Left cardiac atrium (tissue), 4 donors: ENCODE measurements around the gene MAGI1. TPM values are rescaled to one million over a fixed set of nuclear protein-coding genes. Genes with fewer than 3 reads are reported as not detected.

Experiments used
- ATAC-seq, 2 donors: fragments of 200-7000 bp; cut with Tn5 transposase; one replicate each; pipeline ENCODE4 v1.9.1; 2020; ENCODE audit warnings: mild to moderate bottlenecking in 2 of 2, moderate library complexity in 2 of 2
- DNase-seq: peaks from one replicate; pipeline ENCODE4 v3.0.0-alpha.2; 2020
- intact Hi-C, 2 donors: fragments of 100-400 bp; cut with DNase I; formaldehyde crosslinking; loops; one replicate each; pipeline versions ENCODE4 v1.14.1 to v1.15.1; 2022 to 2023
- total RNA-seq, 2 donors: library from RNA; stranded (reverse); fragmentation: NEBNext Ultra II Directional; extraction: Animal tissue kit (Norgen Biotek cat#: 25700); gene quantifications; one replicate each; pipeline ENCODE4 v1.2.1, GENCODE V29; 2021
- donor health status: DM: no; HTN: yes; CAD: no.
- donor health status: DM: no; HTN: yes; CAD: no; lungs with severe emphysema.
- donor health status: DM: yes; HTN: yes; CAD: no.
- donor health status: Dilated cardiomyopathy.

The MAGI1 gene
- total RNA-seq, 2 donors from 2014 or later, result 27.7 to 30.0 TPM

DNA sequence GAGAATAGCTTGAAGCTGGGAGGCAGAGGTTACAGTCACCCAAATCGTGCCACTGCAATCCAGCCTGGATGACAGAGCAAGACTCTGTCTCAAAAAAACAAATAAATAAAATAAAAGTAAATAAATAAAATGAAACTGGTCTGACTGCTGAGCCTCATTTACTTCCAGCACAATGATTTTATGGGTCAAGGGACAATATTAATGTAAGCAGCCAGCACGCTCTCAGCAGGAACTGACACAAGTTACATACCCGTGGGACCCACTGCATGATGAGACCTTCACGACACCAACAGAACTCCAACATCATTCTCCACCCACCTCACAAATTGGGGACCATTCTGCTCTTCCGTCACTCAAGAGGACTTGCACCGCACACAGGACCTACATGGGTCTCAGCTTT lies 230.3 kb downstream of the MAGI1 start:
- no peak for DNase-seq
- ATAC-seq, result no peak
- intact Hi-C loops, result no loop called here

DNA sequence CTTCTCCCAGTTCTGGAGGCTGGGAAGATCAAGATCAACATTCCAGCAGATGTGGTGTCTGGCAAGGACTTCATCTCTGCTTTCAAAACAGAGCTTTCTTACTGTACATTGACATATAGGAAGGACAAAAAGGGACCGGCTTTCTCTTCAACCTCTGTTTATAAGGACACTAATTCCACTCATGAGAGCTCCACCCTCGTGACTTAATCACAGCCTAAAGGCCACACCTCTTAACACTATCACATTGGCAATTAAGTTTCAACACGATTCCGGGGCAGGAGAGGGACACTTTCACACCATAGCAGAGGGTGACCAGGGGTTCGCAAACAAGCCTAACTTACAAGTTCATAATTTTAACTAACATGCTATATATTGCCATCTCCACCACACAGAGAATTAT lies 231.5 kb downstream of the MAGI1 start:
- intact Hi-C loops, result no loop called here
- no peak for ATAC-seq
- no peak for DNase-seq

DNA sequence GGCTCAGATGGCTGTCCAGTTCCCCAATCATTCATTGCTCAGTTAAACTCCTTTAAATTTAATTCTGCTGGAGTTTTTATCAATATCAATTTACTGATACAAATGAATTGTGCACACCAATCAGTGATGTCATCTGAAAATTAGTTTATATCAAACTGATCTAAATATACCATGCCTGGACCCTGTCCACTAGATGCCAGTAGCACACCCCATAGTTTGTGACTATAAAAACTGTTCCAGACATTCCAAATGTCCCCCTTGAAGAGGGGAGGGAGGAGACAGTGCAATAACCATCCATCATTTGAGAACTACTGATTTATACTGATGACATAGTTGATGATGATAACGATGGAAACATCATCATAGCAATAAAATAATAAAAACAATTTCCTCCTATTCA lies 232.1 kb downstream of the MAGI1 start:
- no peak for DNase-seq
- no peak for ATAC-seq
- intact Hi-C loops, result no loop called here

DNA sequence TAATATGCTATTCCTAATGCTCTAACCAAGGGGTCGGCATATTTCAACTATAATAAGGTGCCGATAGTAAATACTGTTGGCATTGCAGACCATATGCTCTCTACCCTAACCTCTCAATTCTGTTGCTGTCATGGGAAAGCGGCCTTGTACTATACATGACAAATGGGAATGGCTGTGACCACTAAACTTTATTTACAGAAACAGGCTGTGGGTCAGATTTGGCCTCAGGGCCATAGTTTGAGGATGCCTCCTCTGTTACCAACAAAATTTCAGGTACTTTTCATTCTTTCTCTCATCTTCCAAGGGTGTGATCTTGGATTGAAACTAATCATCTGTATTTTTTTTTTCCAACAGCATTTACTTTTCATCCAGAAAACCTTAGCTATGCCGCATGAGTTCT lies 242.0 kb downstream of the MAGI1 start:
- intact Hi-C loops, result no loop called here
- ATAC-seq, result no peak

DNA sequence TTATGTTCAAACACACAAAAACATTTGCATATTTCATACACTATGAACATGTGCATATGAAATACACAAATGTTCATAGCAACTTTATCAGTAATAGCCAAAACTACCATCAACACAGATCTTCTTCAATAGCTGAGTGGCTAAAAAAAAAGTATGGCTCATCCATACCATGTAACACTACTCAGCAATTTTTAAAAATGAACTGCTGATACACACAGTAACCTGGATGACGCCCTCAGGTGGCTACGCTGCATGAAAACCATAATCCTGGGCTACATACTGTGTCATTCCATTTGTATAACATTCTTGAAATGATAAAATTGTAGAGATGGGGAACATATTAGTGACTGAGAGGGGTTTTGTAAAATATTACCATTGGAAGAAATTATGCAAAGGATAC lies 243.6 kb downstream of the MAGI1 start:
- intact Hi-C loops, result no loop called here
- ATAC-seq, result no peak

More for the DNA sequence above, 242.0 kb downstream of the MAGI1 start:
- DNase-seq, result no peak

DNA sequence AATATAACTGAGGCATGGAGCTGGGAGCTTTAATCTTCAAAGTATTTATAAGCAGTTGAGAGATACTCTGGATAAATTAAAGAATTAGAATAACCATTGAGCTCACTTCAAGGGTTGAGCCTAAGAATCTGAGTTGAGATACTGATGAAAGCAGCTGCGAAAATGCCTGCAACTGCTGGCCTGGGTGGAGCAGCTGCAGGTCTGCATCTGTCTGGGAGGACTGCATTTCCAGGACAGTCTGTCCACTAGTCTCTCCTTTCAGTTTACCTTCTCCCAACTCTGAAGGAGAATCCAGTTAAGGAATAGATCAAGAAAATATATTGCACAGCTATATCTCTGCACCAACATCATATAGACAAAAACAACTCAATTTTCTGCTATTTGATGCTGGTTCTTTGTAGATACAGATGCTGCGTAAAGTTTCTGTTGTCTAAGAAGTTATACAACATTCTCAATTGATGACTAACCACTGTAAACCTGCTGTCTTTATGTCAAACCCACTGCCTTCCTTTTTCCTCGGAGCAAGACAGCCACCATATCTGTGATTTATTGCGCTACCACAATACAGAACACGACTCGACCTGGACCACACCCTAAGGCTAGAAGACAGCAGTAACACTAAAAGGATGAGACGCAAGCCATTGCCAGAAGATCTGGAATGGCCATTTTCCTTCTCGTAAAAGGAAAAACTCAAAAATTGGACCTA lies 245.1 kb downstream of the MAGI1 start:
- DNase-seq (no peak), ATAC-seq (no peak)
- intact Hi-C loops, result no loop called here

More for the DNA sequence above, 243.6 kb downstream of the MAGI1 start:
- no peak for DNase-seq

DNA sequence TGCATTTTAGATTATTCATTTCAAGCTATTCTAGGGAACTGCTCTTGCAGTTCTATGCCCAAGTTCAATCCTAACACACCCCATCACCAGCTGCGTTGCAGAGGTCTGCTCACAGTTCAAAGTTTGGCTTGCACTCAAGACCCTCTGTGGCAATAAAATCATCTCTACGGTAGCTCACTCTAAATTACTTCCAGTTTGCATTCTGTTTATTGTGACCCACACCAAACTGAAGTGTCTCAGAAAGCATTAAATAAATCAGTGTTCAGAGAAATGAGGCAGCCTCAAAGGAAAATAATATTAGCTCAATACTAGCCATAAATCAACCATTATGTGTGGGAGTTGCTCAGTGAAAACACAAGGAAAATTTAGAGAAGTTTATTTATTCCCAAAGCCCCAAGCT lies 250.3 kb downstream of the MAGI1 start:
- DNase-seq (no peak), ATAC-seq (no peak)

DNA sequence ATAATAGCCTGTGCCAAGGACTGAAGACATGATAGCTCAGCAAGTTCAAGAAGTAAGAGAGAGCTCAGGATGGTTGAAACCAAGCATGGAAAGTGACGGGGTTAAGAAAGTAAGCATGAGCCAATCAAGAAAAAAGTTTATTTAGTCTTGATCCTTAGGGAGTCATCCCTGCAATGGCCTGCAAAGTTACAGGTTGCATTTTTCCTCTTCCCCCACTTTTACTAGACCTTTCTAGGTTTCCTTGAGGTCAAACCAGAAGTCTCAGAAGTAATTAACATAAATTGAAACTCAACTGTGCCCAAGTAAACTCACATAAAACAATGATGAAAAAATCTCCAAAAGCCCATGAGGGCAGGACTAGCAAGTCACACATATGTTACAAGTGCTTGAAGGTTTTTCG lies 250.9 kb downstream of the MAGI1 start:
- no peak for DNase-seq
- ATAC-seq, result no peak
- intact Hi-C loops, result loop anchor here (10.0 kb wide), 3 partner anchors 117 to 357 kb away; partner anchors contain the start of gene MAGI1 (in 1 of the 2)

More for the DNA sequence above, 250.3 kb downstream of the MAGI1 start:
- intact Hi-C loops, result loop anchor here (10.0 kb wide), 3 partner anchors 116 to 356 kb away; partner anchors contain the start of gene MAGI1 (in 1 of the 2)

DNA sequence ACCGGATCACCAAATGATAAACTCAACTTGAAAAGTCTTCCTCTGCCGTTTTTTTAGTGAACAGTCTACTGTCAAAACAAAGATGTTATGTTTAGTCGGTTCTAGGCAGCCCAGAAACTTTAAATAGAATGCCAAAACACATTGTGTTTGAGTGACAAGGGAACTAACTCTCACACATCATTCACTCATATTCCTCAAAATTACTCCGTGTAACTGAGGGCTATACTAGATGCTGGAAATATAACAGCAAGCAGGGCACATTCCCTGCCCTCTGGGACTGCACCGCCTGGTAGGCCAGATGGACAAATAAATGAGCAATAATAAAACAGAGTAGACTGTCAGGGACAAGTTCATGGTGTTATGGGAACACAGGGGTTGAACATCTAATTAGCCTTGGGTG lies 251.4 kb downstream of the MAGI1 start:
- DNase-seq (no peak), ATAC-seq (no peak)
- intact Hi-C loops, result loop anchor here (10.0 kb wide), 3 partner anchors 117 to 357 kb away; partner anchors contain the start of gene MAGI1 (in 1 of the 2)

DNA sequence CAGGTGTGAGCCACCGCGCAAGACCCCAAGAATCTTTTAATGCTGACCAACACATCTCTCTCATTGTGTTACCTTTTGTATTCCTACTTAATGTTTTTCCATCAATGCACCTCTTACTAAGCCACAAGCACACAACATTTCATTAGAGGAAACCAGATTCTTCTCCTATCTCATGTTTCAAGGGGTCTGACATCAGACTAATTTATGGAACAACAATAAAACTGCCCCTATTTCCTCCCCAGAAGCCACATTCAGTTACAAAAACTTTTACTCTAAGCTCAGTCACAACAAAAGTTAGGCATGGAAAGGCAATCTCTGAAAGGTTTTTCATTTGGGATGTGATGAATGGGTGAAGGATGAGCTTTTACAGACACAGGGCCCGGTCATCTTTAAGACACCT lies 251.8 kb downstream of the MAGI1 start:
- ATAC-seq, result no peak
- intact Hi-C loops, result loop anchor here (10.0 kb wide), 3 partner anchors 118 to 358 kb away; partner anchors contain the start of gene MAGI1 (in 1 of the 2)
- DNase-seq, result no peak

DNA sequence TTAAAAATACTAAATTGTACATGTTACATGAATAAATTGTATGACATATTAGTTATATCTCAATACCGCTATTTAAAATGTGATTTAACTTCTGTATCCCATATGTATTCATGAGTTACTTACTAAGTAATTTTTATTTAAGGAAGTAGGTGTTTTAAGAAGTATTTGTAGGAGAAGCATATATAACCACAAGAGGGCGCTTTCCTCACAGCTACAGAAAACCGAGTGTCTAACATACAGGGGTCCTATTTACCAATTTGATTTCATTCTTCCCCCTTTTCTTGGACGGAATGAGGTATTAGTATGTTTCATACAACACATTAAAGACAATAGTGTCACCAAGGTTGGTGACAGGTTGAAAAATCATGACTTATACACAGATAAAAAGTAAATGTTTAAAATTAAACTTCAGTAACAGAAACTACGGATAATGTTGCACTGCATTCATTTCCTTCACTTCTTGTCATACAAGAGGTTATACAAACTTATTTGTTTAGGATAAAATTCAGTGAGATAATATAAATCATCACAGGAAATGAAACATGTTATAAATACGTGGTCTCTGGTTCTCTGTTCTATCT lies 253.6 kb downstream of the MAGI1 start:
- ATAC-seq (peak; percentile 29 to 38), DNase-seq (no peak)
- intact Hi-C loops, result loop anchor here (1.0 to 10.0 kb wide), 4 partner anchors 120 to 360 kb away; partner anchors contain the start of gene MAGI1 (in 1 of the 2)

DNA sequence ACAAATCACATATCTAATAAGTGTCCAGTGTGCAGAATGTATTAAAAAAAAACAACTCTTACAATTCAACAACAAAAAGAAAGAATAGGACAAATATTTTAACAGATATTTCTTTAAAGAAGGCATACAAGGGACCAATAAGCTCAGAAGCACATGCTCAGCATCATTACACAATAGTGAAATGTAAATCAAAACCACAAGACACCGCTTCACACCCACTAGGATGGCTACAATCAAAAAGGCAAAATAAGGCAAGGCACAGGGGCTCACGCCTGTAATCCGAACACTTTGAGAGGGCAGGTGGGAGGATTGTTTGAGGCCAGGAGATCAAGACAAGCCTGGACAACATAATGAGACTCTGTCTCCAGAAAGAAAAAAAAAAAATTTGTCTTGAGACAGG lies 255.6 kb downstream of the MAGI1 start:
- intact Hi-C loops, result loop anchor here (10.0 kb wide), 3 partner anchors 122 to 362 kb away; partner anchors contain the start of gene MAGI1 (in 1 of the 2)
- ATAC-seq (no peak), DNase-seq (no peak)

DNA sequence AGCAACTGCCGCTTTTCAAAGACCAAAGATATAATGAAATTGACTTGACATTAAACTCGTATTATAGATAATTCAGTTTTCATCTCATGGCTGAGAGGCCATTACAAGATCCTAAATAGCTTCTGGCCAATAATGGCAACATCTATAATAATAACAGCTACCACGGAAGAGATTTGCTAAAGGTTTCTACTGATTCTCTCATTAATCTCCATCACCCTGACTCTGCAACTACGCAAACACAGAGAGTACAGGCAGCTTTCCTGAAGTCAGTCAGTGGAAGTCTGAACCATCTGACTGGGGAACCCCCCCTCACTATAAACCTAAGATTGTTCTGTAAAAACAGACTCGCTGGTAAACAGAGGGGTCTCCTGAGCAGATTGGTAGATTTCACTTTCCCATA lies 257.1 kb downstream of the MAGI1 start:
- ATAC-seq, result no peak
- DNase-seq, result no peak
- intact Hi-C loops, result loop anchor here (10.0 kb wide), 3 partner anchors 123 to 363 kb away; partner anchors contain the start of gene MAGI1 (in 1 of the 2)

DNA sequence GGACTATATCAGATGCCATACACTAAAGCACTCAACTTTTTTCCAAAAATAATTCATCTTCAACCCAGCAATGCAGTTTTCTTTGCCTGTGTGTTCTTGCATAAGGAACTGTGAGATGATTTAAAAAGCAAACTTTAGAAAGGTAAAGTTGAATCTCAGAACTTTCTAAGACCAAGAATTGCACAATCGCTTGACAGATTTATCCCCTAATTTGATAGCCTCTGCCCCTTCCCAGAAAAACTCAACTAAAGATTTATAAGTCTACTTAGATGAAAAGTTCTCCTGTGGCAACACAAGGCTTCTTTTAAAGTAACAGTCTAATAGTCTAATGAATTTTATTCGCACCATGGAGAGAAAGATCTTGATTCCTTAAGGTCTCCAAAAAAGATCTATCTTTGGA lies 259.3 kb downstream of the MAGI1 start:
- intact Hi-C loops, result no loop called here
- DNase-seq, result no peak
- ATAC-seq, result no peak

DNA sequence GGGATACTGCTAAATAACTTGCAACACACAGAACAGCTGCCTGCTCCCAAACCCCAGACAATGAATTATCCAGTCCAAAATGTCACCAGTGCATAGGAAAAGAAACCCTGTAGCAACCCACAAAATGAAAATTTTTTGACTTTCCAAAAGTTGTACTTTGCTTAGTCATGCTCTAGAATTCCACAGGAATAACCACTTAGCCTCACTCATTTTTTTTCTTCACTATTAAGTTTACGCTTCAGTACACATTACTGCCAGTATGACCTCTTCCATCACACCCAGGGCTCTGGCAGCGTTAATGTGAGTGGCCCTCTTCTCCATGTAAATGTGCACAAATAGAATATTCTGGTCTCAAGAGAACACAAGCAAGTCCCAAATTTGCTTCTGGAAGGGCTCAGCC lies 259.8 kb downstream of the MAGI1 start:
- intact Hi-C loops, result no loop called here
- no peak for ATAC-seq
- DNase-seq, result no peak

DNA sequence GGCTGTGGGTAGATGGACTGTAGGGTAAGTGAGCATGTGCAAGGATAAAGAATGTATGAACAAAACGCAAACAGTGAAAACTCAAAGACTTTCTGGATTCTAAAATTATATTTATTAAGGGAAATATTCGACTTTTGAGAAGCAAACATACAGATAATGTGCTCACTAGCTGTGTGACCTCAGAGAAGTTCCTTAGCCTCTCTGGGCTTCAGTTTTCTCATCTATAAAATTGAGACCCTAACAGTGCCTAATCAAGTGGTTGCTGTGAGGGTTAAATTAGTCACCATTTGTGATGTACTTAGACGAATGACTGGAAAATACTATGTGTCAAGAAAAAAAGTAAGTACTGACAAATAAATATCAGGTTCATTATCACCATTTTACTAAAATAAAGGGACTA lies 261.7 kb downstream of the MAGI1 start:
- DNase-seq (no peak), ATAC-seq (no peak)
- intact Hi-C loops, result no loop called here

DNA sequence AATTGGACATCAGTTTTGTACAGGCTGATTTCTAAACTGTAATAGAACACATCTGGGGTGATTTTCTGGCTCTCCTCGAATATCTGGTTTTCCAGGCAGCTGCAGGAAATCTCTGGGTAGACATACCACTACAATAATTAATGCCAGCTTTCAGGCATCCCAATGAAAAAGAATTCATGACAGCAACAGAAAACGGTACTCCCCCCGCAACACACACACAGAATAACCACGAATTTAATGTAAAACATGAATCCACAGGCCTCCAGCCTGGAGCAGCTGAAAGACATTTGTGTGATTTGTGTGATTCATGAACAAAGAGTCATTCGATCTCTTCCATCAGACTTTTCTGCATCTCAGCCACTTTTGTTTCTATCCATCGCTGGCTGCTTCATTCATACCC lies 262.2 kb downstream of the MAGI1 start:
- ATAC-seq, result no peak
- no peak for DNase-seq
- intact Hi-C loops, result no loop called here

DNA sequence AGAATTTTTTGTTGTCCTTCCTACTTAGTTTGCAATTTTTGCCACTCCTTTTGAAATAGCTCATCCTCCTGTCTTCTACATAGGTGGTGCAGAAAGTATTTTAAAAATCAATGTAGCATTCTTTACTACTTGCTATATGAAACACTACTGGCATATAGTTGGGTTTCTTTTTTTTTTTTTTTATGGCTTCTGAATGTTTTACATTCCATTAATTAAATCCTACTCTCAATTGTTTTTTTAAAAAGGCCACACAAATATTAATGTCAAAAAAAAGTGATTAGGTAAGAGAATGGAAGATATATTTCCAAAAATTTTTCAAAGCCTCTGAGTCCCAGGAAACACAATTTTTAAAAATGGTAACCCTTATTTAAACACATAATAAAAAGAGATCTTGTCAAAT lies 262.6 kb downstream of the MAGI1 start:
- ATAC-seq, result no peak
- DNase-seq, result no peak
- intact Hi-C loops, result no loop called here

DNA sequence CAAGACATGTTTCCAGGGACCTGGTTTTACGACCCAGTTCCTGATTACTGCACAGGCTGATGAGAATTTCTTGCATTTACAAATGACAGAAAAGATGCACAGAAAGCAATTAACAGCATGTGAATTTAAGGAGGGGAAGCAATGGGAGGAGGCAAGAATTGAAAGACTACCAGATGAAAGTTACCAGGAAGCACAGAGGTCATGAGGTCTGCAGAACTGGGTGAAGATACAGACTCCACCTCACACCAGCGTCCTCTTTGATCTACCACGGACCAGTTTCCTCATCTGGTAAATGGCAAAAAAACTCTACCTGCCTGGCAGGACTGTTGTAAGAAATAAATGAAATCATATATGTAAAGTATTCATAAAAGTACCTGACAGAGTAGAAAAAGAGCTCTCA lies 266.0 kb downstream of the MAGI1 start:
- intact Hi-C loops, result no loop called here
- no peak for DNase-seq
- ATAC-seq, result no peak

DNA sequence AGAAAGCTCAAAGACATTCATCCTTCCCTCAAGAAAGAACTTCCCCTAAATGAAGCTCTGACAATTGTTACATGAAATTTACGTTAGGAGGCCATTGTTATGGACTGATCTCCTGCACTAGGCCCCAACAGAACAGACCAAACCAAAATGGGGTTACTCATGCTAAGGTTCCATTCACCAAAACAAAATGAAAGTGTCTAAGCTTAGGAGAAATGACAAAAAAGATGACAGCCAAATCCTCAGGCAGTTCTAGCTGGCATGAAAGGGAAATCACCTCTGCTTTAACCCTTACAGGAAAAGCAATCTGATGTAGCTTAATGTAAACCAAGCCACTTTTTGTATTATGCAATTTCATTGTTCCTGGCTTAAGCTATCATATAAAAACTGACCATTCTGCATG lies 271.2 kb downstream of the MAGI1 start:
- no peak for ATAC-seq
- DNase-seq, result no peak
- intact Hi-C loops, result no loop called here

DNA sequence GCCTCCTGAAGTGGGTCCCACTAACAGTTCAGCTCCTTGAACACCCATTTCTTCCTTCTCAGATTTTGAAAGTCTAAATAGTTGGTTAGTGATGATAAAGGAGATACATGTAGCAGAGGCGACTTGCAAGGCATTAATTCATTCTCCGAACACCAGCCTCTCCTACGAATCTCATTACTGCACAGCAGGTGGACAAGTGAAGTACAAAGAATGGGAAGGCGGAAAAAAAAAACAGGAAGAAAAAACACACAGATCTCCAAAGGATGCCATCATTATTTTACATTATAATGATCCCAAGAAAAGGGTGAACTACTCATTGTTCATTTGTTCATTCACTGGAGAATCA lies 276.5 kb downstream of the MAGI1 start:
- intact Hi-C loops, result no loop called here
- DNase-seq (no peak), ATAC-seq (no peak)
